H1 (cell line): ENCODE data around the gene RASA4B.
"Not testable (repeated sequence)": the region's sequence is repeated elsewhere in the genome, so short reads cannot be mapped to it uniquely, and the experiment has no call there.

ENCODE experiments used
- CEBPB ChIP-seq: IDR thresholded peaks from 2 replicates; pipeline ENCODE4 v1.6.1; 2012; ENCODE audit warnings: low read depth, low read length
- CTCF ChIP-seq, 3 experiments: IDR thresholded peaks; 1 replicate in 2 of 3; 2 replicates in 1 of 3; pipeline versions ENCODE4 v1.5.1 to v1.6.1; 2011; ENCODE audit warnings: low read length in 3 of 3, mild to moderate bottlenecking in 3 of 3, inconsistent platforms in 2 of 3, low read depth in 1 of 3, moderate library complexity in 1 of 3; ENCODE audit not compliant: insufficient read depth in 1 of 3; ENCODE audit errors: control extremely low read depth in 1 of 3
- E2F6 ChIP-seq: IDR thresholded peaks from 2 replicates; pipeline ENCODE4 v1.6.1; 2012; ENCODE audit warnings: inconsistent platforms
- JUN ChIP-seq: IDR thresholded peaks from 2 replicates; pipeline ENCODE4 v1.6.1; 2011; ENCODE audit warnings: low read depth, mild to moderate bottlenecking, improper control_type of control experiment, low read length
- PHF8 ChIP-seq: fragments of 200-600 bp; sonication (generic); conservative IDR thresholded peaks from 2 replicates; pipeline ENCODE4 v1.7.1; 2012; ENCODE audit warnings: low read depth, mild to moderate bottlenecking, inconsistent platforms, low read length, moderate library complexity
- POLR2A ChIP-seq, 2 experiments: IDR thresholded peaks; 1 replicate in 1 of 2; 2 replicates in 1 of 2; pipeline ENCODE4 v1.6.1; 2011; ENCODE audit warnings: low read depth in 2 of 2, low read length in 2 of 2, mild to moderate bottlenecking in 2 of 2; ENCODE audit errors: control extremely low read depth in 1 of 2
- SAP30 ChIP-seq: fragments of 300-600 bp; sonication (generic); IDR thresholded peaks from 2 replicates; pipeline ENCODE4 v1.7.1; 2012; ENCODE audit warnings: low read length, moderate library complexity, mild to moderate bottlenecking, inconsistent platforms; ENCODE audit not compliant: insufficient read depth, insufficient replicate concordance
- USF2 ChIP-seq: IDR thresholded peaks from 2 replicates; pipeline ENCODE4 v1.6.1; 2011; ENCODE audit warnings: low read length, improper control_type of control experiment

DNA sequence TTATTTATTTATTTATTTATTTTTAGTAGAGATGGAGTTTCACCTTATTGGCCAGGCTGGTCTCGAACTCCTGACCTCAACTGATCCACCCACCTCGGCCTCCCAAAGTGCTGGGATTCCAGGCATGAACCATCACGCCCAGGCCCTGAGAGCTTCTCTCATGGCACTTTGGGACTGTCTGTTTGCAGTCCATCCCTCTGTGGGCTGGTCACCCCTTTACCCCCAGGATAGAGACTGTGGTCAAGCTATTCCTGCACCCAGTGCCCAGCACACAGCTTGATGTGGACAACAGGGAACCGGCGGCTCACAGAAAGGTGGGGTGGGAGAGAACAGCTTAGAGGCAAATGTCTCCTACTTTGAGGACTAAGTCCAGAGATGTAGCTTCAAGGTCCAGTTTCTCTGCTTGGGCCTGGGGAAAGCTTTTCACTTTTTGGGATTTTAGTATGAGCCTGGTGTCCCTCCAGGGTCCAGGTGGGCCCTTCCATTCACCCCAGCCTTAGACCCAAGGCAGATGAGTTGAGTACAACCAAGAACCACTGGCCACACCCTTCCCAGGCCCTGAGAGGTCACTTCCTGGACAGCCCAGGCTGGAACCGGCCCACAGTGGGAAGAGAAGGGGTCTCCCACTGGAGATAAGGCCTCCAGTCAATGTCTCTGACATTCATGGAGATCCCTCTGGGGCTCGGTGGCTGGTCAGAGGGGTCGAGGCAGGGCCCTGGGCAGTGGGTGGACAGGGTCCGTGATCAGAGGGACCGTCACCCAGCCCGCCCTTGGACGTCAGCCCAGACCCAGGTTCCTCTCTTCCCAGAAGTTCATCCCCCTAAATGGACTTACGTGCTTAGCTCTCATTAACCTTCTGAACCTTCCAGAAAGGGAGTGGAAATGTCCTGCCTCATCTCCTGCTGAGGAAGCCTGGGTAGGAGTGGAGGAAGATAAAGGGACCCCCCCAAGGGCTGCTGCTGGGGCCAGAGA, 10.5 kb upstream of the RASA4B start:
- not testable (repeated sequence) for TF ChIP-seq CEBPB; JUN; E2F6; CTCF (IDR thresholded peaks at IDR 0.05; ENCODE audit: control extremely low read depth in 1 of 3, insufficient read depth in 1 of 3, low read depth in 1 of 3, low read length in 3 of 3); PHF8; SAP30; USF2; POLR2A (IDR thresholded peaks at IDR 0.05; ENCODE audit: control extremely low read depth in 1 of 2, low read depth in 2 of 2, low read length in 2 of 2)
